MCF 10A (cell line): Measurements from ENCODE around the gene NR2C2. TPM values are rescaled to one million over a fixed set of nuclear protein-coding genes. Genes with fewer than 3 reads are reported as not detected.

Experiments used
- BruUV-seq: library from RNA; stranded (reverse); fragments of 400-500 nt; replicated peaks from 2 replicates; lab custom pipeline; 2021; lab: Mats Ljungman, UMichigan
- CTCF ChIA-PET: fragments of 300-600 bp; sonication (Branson Sonifier 250); formaldehyde crosslinking; extraction: SDS; loops from one replicate; lab custom pipeline; 2021; ENCODE audit warnings: antibody characterized with exemption, inconsistent platforms; lab: Yijun Ruan, JAX
- POLR2A ChIA-PET: fragments of 300-600, 350-650 bp; sonication (Branson Sonifier 250); formaldehyde crosslinking; extraction: SDS; loops from one replicate; lab custom pipeline; 2020; ENCODE audit warnings: antibody characterized with exemption, inconsistent platforms; lab: Yijun Ruan, JAX
- DNase-seq: peaks from one replicate; pipeline ENCODE4 v3.0.0-alpha.2; 2018; ENCODE audit not compliant: unreplicated experiment
- H3K27ac Mint-ChIP-seq: one replicate; pipeline ENCODE4 v1.8.0; 2022; ENCODE audit warnings: mild to moderate bottlenecking, low read depth, mixed read lengths; ENCODE audit not compliant: unreplicated experiment
- H3K27me3 Mint-ChIP-seq: one replicate; pipeline ENCODE4 v1.8.0; 2022; ENCODE audit warnings: mixed read lengths; ENCODE audit not compliant: insufficient read depth, unreplicated experiment
- H3K36me3 Mint-ChIP-seq: one replicate; pipeline ENCODE4 v1.8.0; 2022; ENCODE audit warnings: mild to moderate bottlenecking, moderate library complexity, mixed read lengths; ENCODE audit not compliant: insufficient read depth, unreplicated experiment
- H3K4me1 Mint-ChIP-seq: one replicate; pipeline ENCODE4 v1.8.0; 2022; ENCODE audit warnings: mixed read lengths; ENCODE audit not compliant: insufficient read depth, unreplicated experiment
- H3K4me3 Mint-ChIP-seq: one replicate; pipeline ENCODE4 v1.8.0; 2022; ENCODE audit warnings: mild to moderate bottlenecking, moderate library complexity, mixed read lengths; ENCODE audit not compliant: unreplicated experiment
- H3K9me3 Mint-ChIP-seq: one replicate; pipeline ENCODE4 v1.8.0; 2022; ENCODE audit warnings: mixed read lengths; ENCODE audit not compliant: unreplicated experiment
- intact Hi-C: fragments of 100-400 bp; cut with micrococcal nuclease; formaldehyde crosslinking; loops from 2 replicates; pipeline ENCODE4 v1.14.1; 2022
- total RNA-seq: library from RNA; stranded (reverse); gene quantifications from 2 replicates; pipeline ENCODE4 v1.2.3, GENCODE V29; 2022
- TF ChIP-seq, protein P1 (sequence below): fragments of 200-600 bp; IDR thresholded peaks from one replicate; pipeline ENCODE4 v1.8.0; 2022; ENCODE audit warnings: antibody characterized with exemption, mild to moderate bottlenecking; ENCODE audit not compliant: unreplicated experiment

NR2C2 gene
- total RNA-seq, 1 experiment from 2014 or later: 42.4 TPM

DNA sequence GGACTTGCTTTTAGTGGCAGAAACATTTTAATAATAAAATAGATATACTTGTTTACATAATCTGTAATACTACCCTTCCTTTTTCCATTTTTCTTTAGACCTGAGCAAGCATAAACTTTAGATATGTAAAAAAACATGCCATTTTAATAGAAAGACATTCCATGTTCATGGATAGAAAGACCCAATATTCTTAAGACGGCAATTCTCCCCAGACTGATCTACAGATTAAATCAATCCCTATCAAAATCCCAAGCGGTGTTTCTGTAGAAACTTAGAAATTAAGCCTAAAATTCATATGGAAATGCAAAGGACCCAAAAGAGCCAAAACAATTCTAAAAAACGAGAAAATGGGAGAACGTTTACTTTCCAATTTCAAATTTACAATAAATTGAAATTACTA lies 106.2 kb downstream of the NR2C2 start:
- BruUV-seq: no TSS peak
- no peaks in the 10 kb centered on the region for H3K9me3 Mint-ChIP-seq
- ChIA-PET CTCF (interaction anchor here (0.6 kb wide), 1 partner anchor 479 kb away, joined by 3 read pairs; no protein-coding TSS in a partner anchor), POLR2A (no interaction called here)
- TF ChIP-seq, protein P1, sequence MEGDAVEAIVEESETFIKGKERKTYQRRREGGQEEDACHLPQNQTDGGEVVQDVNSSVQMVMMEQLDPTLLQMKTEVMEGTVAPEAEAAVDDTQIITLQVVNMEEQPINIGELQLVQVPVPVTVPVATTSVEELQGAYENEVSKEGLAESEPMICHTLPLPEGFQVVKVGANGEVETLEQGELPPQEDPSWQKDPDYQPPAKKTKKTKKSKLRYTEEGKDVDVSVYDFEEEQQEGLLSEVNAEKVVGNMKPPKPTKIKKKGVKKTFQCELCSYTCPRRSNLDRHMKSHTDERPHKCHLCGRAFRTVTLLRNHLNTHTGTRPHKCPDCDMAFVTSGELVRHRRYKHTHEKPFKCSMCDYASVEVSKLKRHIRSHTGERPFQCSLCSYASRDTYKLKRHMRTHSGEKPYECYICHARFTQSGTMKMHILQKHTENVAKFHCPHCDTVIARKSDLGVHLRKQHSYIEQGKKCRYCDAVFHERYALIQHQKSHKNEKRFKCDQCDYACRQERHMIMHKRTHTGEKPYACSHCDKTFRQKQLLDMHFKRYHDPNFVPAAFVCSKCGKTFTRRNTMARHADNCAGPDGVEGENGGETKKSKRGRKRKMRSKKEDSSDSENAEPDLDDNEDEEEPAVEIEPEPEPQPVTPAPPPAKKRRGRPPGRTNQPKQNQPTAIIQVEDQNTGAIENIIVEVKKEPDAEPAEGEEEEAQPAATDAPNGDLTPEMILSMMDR: no peak
- no peak overlapping the region for H3K4me3 Mint-ChIP-seq
- intact Hi-C loops: no loop called here
- H3K27me3 Mint-ChIP-seq: no peaks in the 10 kb centered on the region
- H3K27ac Mint-ChIP-seq: no peak overlapping the region
- no peak for DNase-seq
- peaks cover 6% of the 10 kb centered on the region for H3K4me1 Mint-ChIP-seq
- peaks cover 76% of the 10 kb centered on the region for H3K36me3 Mint-ChIP-seq

DNA sequence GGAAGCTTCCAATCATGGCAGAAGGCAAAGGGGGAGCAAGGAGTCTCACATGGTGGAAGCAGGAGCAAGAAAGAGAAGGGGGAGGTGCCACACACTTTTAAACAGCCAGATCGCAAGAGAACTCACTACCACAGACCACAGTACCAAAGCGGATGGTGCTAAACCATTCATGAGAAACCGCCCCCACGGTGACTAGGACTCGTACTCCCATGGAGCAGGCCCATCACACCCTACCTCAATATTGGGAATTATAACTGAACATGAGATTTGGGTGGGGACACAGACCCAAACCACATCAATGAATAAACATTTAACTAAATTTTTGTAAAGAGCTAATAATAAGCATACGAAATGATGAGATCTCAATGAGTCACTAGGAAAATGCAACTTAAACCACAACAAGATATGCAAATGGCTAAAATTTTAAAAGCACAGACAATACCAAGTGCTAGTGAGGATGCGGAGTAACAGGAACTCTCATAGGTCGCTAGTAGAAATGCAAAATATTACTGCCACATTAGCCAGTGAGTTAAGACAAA lies 107.7 kb downstream of the NR2C2 start:
- peaks cover 76% of the 10 kb centered on the region for H3K36me3 Mint-ChIP-seq
- H3K27ac Mint-ChIP-seq: no peak overlapping the region
- H3K27me3 Mint-ChIP-seq: no peaks in the 10 kb centered on the region
- H3K9me3 Mint-ChIP-seq: no peaks in the 10 kb centered on the region
- BruUV-seq: no TSS peak
- peaks cover 6% of the 10 kb centered on the region for H3K4me1 Mint-ChIP-seq
- TF ChIP-seq, protein P1: no peak
- intact Hi-C loops: no loop called here
- no peak for DNase-seq
- ChIA-PET CTCF (interaction anchor here (0.6 kb wide), 1 partner anchor 1168 kb away, joined by 4 read pairs; no protein-coding TSS in a partner anchor), POLR2A (interaction anchor here (0.9 kb wide), 1 partner anchor 9 kb away, joined by 3 read pairs; no protein-coding TSS in a partner anchor)
- H3K4me3 Mint-ChIP-seq: no peak overlapping the region

- no peaks in the 10 kb centered on the region for H3K9me3 Mint-ChIP-seq
- no peak overlapping the region for H3K27ac Mint-ChIP-seq
- H3K36me3 Mint-ChIP-seq: peaks cover 62% of the 10 kb centered on the region
- no peak overlapping the region for H3K4me3 Mint-ChIP-seq
- BruUV-seq: no TSS peak
- no peak for DNase-seq
- TF ChIP-seq, protein P1: no peak
- ChIA-PET POLR2A (no interaction called here), CTCF (interaction anchor here (1.1 to 2.5 kb wide), 2 partner anchors 51 to 130 kb away, joined by 3 to 12 read pairs; no protein-coding TSS in a partner anchor)
- intact Hi-C loops: no loop called here
- peaks cover 6% of the 10 kb centered on the region for H3K4me1 Mint-ChIP-seq
- no peaks in the 10 kb centered on the region for H3K27me3 Mint-ChIP-seq
These were observed 109.5 kb downstream of the NR2C2 start for GRCh38 chr3:15056676-15057404.

DNA sequence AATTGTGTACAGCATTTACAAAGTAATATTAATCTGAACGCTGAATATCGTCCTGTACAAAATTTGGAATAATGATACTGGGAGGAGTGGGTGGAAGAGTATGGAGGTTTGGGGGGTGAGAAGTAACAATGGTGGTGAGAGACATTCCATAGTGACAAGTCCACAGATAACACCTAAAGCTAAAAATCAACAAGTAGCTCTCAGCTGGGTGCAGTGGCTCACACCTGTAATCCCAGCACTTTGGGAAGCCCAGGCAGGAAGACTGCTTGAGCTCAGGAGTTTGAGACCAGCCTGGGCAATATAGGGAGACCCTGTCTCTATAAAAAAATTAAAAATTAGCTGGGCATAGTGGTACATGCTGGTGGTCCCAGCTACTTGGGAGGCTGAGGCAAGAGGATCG lies 112.6 kb downstream of the NR2C2 start:
- DNase-seq: no peak
- CTCF ChIA-PET: interaction anchor here (0.6 to 1.0 kb wide), 2 partner anchors 139 to 387 kb away, joined by 3 to 4 read pairs; no protein-coding TSS in a partner anchor

More for the DNA sequence above, 112.6 kb downstream of the NR2C2 start:
- POLR2A ChIA-PET: interaction anchor here (0.7 kb wide), 1 partner anchor 395 kb away, joined by 3 read pairs; no protein-coding TSS in a partner anchor
- H3K4me1 Mint-ChIP-seq: peaks cover 12% of the 10 kb centered on the region
- no peak overlapping the region for H3K27ac Mint-ChIP-seq
- H3K36me3 Mint-ChIP-seq: peaks cover 47% of the 10 kb centered on the region
- no TSS peak for BruUV-seq
- intact Hi-C loops: no loop called here
- TF ChIP-seq, protein P1: no peak
- no peaks in the 10 kb centered on the region for H3K9me3 Mint-ChIP-seq
- no peak overlapping the region for H3K4me3 Mint-ChIP-seq
- H3K27me3 Mint-ChIP-seq: no peaks in the 10 kb centered on the region
